Measurements from ENCODE around the gene IGSF21. TPM values are rescaled to one million over a fixed set of nuclear protein-coding genes. Genes with fewer than 3 reads are reported as not detected.

The IGSF21 gene
- total RNA-seq, 4 donors from 2014 or later = not detected

DNA sequence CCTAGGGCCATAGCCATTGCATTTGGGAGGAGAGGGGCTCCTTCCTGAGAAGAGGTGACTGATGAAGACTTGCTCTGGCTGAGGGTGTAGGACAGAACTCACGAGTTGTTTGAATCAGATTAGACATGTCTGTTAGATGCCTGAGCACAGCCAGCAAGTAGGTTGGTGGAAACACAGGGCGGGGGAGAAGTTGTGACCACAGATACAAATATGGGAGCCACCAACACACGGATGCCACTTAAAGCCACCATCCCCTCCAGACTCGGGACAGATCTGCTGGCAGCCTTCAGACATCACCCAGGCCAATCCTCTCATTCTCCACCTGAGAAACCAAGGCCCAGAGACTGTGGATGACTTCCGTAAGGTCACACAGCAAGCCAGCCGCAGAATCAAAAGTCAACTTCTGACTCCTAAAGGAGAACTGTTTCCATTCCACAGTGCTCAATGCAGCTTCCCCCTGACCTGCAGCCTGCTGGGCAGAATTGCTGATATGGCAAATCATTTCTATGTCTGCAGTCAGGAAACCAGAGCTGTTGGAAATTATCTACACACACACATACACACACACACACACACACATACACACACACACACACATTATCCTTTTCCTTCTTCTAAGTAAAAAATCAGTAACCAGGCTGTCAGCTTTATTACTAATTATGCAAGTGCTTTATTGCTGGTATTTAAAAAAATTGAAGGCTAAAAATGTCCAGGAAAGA is 196.7 kb downstream of the IGSF21 start:
- Histone ChIP-seq H3K4me1 (no peaks in the 10 kb centered on the region), H3K4me3 (no peak overlapping the region), H3K27me3 (no peaks in the 10 kb centered on the region), H3K9me3 (no peaks in the 10 kb centered on the region), H3K36me3 (no peaks in the 10 kb centered on the region), H3K27ac (no peak overlapping the region)
- TF ChIP-seq, protein P1, sequence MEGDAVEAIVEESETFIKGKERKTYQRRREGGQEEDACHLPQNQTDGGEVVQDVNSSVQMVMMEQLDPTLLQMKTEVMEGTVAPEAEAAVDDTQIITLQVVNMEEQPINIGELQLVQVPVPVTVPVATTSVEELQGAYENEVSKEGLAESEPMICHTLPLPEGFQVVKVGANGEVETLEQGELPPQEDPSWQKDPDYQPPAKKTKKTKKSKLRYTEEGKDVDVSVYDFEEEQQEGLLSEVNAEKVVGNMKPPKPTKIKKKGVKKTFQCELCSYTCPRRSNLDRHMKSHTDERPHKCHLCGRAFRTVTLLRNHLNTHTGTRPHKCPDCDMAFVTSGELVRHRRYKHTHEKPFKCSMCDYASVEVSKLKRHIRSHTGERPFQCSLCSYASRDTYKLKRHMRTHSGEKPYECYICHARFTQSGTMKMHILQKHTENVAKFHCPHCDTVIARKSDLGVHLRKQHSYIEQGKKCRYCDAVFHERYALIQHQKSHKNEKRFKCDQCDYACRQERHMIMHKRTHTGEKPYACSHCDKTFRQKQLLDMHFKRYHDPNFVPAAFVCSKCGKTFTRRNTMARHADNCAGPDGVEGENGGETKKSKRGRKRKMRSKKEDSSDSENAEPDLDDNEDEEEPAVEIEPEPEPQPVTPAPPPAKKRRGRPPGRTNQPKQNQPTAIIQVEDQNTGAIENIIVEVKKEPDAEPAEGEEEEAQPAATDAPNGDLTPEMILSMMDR (IDR thresholded peaks at IDR 0.05) = no peak
- TF ChIP-seq POLR2A (IDR thresholded peaks at IDR 0.05) = no peak
- peak in 1 of 3 donors; percentile 8 for DNase-seq

GRCh38 chr1:18305182-18305795 is 197.7 kb downstream of the IGSF21 start:
- no peak for DNase-seq
- no peak overlapping the region for H3K27ac ChIP-seq

GRCh38 chr1:18307329-18307898 is 199.8 kb downstream of the IGSF21 start:
- Histone ChIP-seq H3K4me1 (no peaks in the 10 kb centered on the region), H3K27ac (no peak overlapping the region), H3K36me3 (no peaks in the 10 kb centered on the region), H3K9me3 (no peaks in the 10 kb centered on the region), H3K27me3 (no peaks in the 10 kb centered on the region), H3K4me3 (no peak overlapping the region)
- no peak for DNase-seq
- TF ChIP-seq, protein P1 (IDR thresholded peaks at IDR 0.05) = no peak

More at GRCh38 chr1:18305182-18305795, 197.7 kb downstream of the IGSF21 start:
- H3K27me3 ChIP-seq = no peaks in the 10 kb centered on the region
- no peaks in the 10 kb centered on the region for H3K9me3 ChIP-seq
- TF ChIP-seq POLR2A (IDR thresholded peaks at IDR 0.05) = no peak
- TF ChIP-seq, protein P1 (IDR thresholded peaks at IDR 0.05) = no peak
- no peak overlapping the region for H3K4me3 ChIP-seq
- H3K4me1 ChIP-seq = no peaks in the 10 kb centered on the region
- H3K36me3 ChIP-seq = no peaks in the 10 kb centered on the region

DNA sequence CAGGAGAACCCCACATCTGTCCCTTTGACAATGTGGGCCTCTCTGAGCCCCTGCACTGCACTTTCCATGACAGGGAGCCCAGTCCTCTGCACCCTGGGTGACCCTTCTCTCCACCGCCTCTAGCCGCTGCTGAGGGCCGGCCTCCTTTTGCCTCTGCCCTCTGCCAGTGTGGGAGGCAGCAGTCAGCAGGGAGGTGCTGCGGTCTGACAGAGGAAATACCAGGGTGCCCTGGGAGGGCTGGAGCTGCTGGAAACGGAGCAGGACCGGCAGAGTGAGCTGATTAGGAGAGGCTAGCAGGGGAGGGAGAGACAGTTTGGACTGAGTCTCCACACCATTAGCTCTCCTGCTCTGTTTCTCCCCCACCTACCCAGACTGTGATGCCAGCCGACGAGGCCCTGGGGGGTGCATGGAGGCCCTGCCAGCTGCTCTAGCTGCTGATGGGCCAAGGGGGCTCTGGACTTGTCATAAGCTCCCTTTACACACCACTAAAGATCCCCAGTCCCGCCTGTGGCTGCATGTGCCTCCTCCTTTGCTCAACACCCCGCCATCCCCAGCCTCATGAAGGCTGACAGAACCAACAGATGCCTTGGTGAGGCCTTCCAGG is 202.1 kb downstream of the IGSF21 start:
- Histone ChIP-seq H3K9me3 (no peaks in the 10 kb centered on the region), H3K27me3 (no peaks in the 10 kb centered on the region), H3K27ac (no peak overlapping the region), H3K36me3 (no peaks in the 10 kb centered on the region), H3K4me3 (no peak overlapping the region), H3K4me1 (no peaks in the 10 kb centered on the region)
- no peak for DNase-seq
- TF ChIP-seq, protein P1 (IDR thresholded peaks at IDR 0.05) = no peak
- no peak for TF ChIP-seq POLR2A (IDR thresholded peaks at IDR 0.05)

- H3K36me3 ChIP-seq = no peaks in the 10 kb centered on the region
- H3K27ac ChIP-seq = no peak overlapping the region
- no peak for TF ChIP-seq POLR2A (IDR thresholded peaks at IDR 0.05)
- TF ChIP-seq, protein P1 (IDR thresholded peaks at IDR 0.05) = no peak
- no peaks in the 10 kb centered on the region for H3K27me3 ChIP-seq
- H3K4me1 ChIP-seq = no peaks in the 10 kb centered on the region
- no peaks in the 10 kb centered on the region for H3K9me3 ChIP-seq
- no peak overlapping the region for H3K4me3 ChIP-seq
- no peak for DNase-seq
These were observed 205.4 kb downstream of the IGSF21 start for GRCh38 chr1:18312961-18313360.
